Spleen (tissue), 7 donors: ENCODE results near the gene HDAC3.

Experiments used
- CTCF ChIP-seq, 11 experiments: fragments of 200-600 bp in 7 of 11; fragments of 450-650 bp in 4 of 11; sonication (generic) in 4 of 11; IDR thresholded peaks in 8 of 11; conservative IDR thresholded peaks in 3 of 11; 1 replicate in 7 of 11; 2 replicates in 4 of 11; pipeline versions ENCODE4 v1.4.0 to v1.8.0; 2016 to 2021; ENCODE audit warnings: antibody characterized with exemption in 11 of 11, inconsistent platforms in 4 of 11, mild to moderate bottlenecking in 1 of 11
- POLR2A ChIP-seq, 3 donors: fragments of 450-650 bp; IDR thresholded peaks; one replicate each; pipeline ENCODE4 v1.5.1; 2017; ENCODE audit warnings: antibody characterized with exemption in 3 of 3, mild to moderate bottlenecking in 1 of 3
- donor health status: DM: no; HTN: no; CAD: no; lungs with moderate emphysema.
- donor health status: DM: no; HTN: no; CAD: no.
- donor health status: DM: no; HTN: no; CAD: no.

- TF ChIP-seq CTCF (IDR thresholded peaks at IDR 0.05 in 8 of 11, conservative IDR thresholded peaks at IDR 0.05 in 3 of 11) (no peak), POLR2A (IDR thresholded peaks at IDR 0.05) (no peak)
These were observed 25.4 kb downstream of the HDAC3 start for GRCh38 chr5:141611289-141611688.
